Measurements from ENCODE around the gene TMPRSS15. TPM values are rescaled to one million over a fixed set of nuclear protein-coding genes. Genes with fewer than 3 reads are reported as not detected.

TMPRSS15 gene
- total and polyA plus RNA-seq, 9 of the 15 experiments (the other 6 are each of a cell fraction or from before 2014, with no cell fraction given): 0.03 to 0.11 (median 0.04) TPM; not detected in 4

GRCh38 chr21:18335651-18336236, 67.8 kb downstream of the TMPRSS15 start:
- Histone ChIP-seq H3K9me1 (ENCODE audit: control insufficient read depth, insufficient read depth, low read length) (no peaks in the 10 kb centered on the region), H2AFZ (ENCODE audit: low read depth, low read length) (no peak overlapping the region), H3K4me1 (replicated peaks in 1 of 2; ENCODE audit: control insufficient read depth in 2 of 2, insufficient read depth in 2 of 2, low read length in 2 of 2) (no peaks in the 10 kb centered on the region), H3K27ac (ENCODE audit: extremely low read depth, low read depth, low read length) (no peak overlapping the region), H3K79me2 (ENCODE audit: control insufficient read depth, insufficient read depth, low read length) (no peaks in the 10 kb centered on the region), H3K27me3 (ENCODE audit: control insufficient read depth in 2 of 2, insufficient read depth in 2 of 2, low read length in 2 of 2) (no peaks in the 10 kb centered on the region), H3K4me3 (no peak overlapping the region), H3K9me3 (replicated peaks; ENCODE audit: control insufficient read depth, insufficient read depth, low read depth, low read length) (no peaks in the 10 kb centered on the region), H3K4me2 (ENCODE audit: insufficient read depth, low read length) (no peak overlapping the region), H3K36me3 (ENCODE audit: control insufficient read depth, insufficient read depth, low read length) (no peaks in the 10 kb centered on the region), H4K20me1 (replicated peaks; ENCODE audit: control insufficient read depth, insufficient read depth, low read length) (no peaks in the 10 kb centered on the region), H3K9ac (ENCODE audit: insufficient read depth in 1 of 2, low read depth in 2 of 2, low read length in 2 of 2) (no peak overlapping the region)
- no peak for FAIRE-seq
- whole genome bisulfite sequencing (ENCODE audit: insufficient coverage, low coverage, missing lambda C conversion rate): 7% methylated on average over 1 of the region's 1 CpG
- TF ChIP-seq CSDE1 (IDR thresholded peaks at IDR 0.05): no peak
- ATAC-seq: no peak
- CTCF ChIA-PET (ENCODE audit: low intra/inter-chr PET ratio): no interaction called here
- POLR2A ChIA-PET: no interaction called here
- in situ Hi-C loops (cut with MboI) (no loop called here), intact Hi-C loops (cut with micrococcal nuclease) (no loop called here)
- BruUV-seq (replicated peaks): no TSS peak
- DNase-seq (ENCODE audit: extremely low read depth in 1 of 4, low spot score in 3 of 4): no peak

GRCh38 chr21:18334066-18334465, 69.5 kb downstream of the TMPRSS15 start:
- DNase-seq (ENCODE audit: extremely low read depth in 1 of 4, low spot score in 3 of 4): no peak
- CTCF ChIA-PET (ENCODE audit: low intra/inter-chr PET ratio): no interaction called here
- FAIRE-seq: no peak
- Histone ChIP-seq H4K20me1 (replicated peaks; ENCODE audit: control insufficient read depth, insufficient read depth, low read length) (no peaks in the 10 kb centered on the region), H3K36me3 (ENCODE audit: control insufficient read depth, insufficient read depth, low read length) (no peaks in the 10 kb centered on the region), H3K4me1 (replicated peaks in 1 of 2; ENCODE audit: control insufficient read depth in 2 of 2, insufficient read depth in 2 of 2, low read length in 2 of 2) (no peaks in the 10 kb centered on the region), H3K9me3 (replicated peaks; ENCODE audit: control insufficient read depth, insufficient read depth, low read depth, low read length) (no peaks in the 10 kb centered on the region), H3K9ac (ENCODE audit: insufficient read depth in 1 of 2, low read depth in 2 of 2, low read length in 2 of 2) (no peak overlapping the region), H3K4me2 (ENCODE audit: insufficient read depth, low read length) (no peak overlapping the region), H3K9me1 (ENCODE audit: control insufficient read depth, insufficient read depth, low read length) (no peaks in the 10 kb centered on the region), H3K27ac (ENCODE audit: extremely low read depth, low read depth, low read length) (no peak overlapping the region), H3K27me3 (ENCODE audit: control insufficient read depth in 2 of 2, insufficient read depth in 2 of 2, low read length in 2 of 2) (no peaks in the 10 kb centered on the region), H2AFZ (ENCODE audit: low read depth, low read length) (no peak overlapping the region), H3K79me2 (ENCODE audit: control insufficient read depth, insufficient read depth, low read length) (no peaks in the 10 kb centered on the region), H3K4me3 (no peak overlapping the region)
- in situ Hi-C loops (cut with MboI) (no loop called here), intact Hi-C loops (cut with micrococcal nuclease) (no loop called here)
- WGBS (ENCODE audit: insufficient coverage, low coverage, missing lambda C conversion rate): 8% methylated on average over 1 of the region's 1 CpG
- BruUV-seq (replicated peaks): no TSS peak
- no peak for ATAC-seq
- POLR2A ChIA-PET: no interaction called here
- TF ChIP-seq POLR2A (conservative IDR thresholded peaks at IDR 0.05) (no peak), SRSF9 (IDR thresholded peaks at IDR 0.05; ENCODE audit: borderline replicate concordance, low read depth, low read length) (no peak), RBM25 (IDR thresholded peaks at IDR 0.05; ENCODE audit: low read depth, low read length, severe bottlenecking) (no peak)

Data from K562 (cell line).